GM12878 (cell line): ENCODE data around the gene TECR. TPM values are rescaled to one million over a fixed set of nuclear protein-coding genes. Genes with fewer than 3 reads are reported as not detected.

Source experiments
- BACH1 ChIP-seq: fragments of 450-650 bp; IDR thresholded peaks from 2 replicates; pipeline ENCODE4 v1.6.1; 2017; ENCODE audit warnings: mild to moderate bottlenecking, borderline replicate concordance
- BHLHE40 ChIP-seq, 2 experiments: fragments of 450-650 bp in 1 of 2; IDR thresholded peaks; 2 replicates each; pipeline ENCODE4 v1.6.1; 2011 to 2017; ENCODE audit warnings: low read depth in 2 of 2, borderline replicate concordance in 1 of 2, improper control_type of control experiment in 1 of 2, low read length in 1 of 2, mild to moderate bottlenecking in 1 of 2
- CEBPB ChIP-seq, 2 experiments: fragments of 150-350 bp in 1 of 2; IDR thresholded peaks; 2 replicates each; pipeline ENCODE4 v1.6.1; 2012 to 2014; ENCODE audit warnings: low read depth in 2 of 2, low read length in 2 of 2, borderline replicate concordance in 1 of 2, inconsistent platforms in 1 of 2
- CEBPZ ChIP-seq: fragments of 150-350 bp; IDR thresholded peaks from 2 replicates; pipeline ENCODE4 v1.6.1; 2016; ENCODE audit warnings: low read depth, low read length
- ETV6 ChIP-seq, 2 experiments: fragments of 450-650 bp in 1 of 2; IDR thresholded peaks in 1 of 2; conservative IDR thresholded peaks in 1 of 2; 2 replicates each; pipeline ENCODE4 v1.6.1; 2014; ENCODE audit warnings: antibody characterized with exemption in 1 of 2, borderline replicate concordance in 1 of 2, low read depth in 1 of 2, mild to moderate bottlenecking in 1 of 2, moderate library complexity in 1 of 2
- MTA2 ChIP-seq: fragments of 450-650 bp; IDR thresholded peaks from 2 replicates; pipeline ENCODE4 v1.6.1; 2016; ENCODE audit warnings: low read depth, mild to moderate bottlenecking, moderate library complexity
- NFXL1 ChIP-seq: fragments of 450-650 bp; IDR thresholded peaks from 2 replicates; pipeline ENCODE4 v1.6.1; 2017; ENCODE audit warnings: antibody characterized with exemption, mild to moderate bottlenecking, borderline replicate concordance
- NFYB ChIP-seq: IDR thresholded peaks from 2 replicates; pipeline ENCODE4 v1.6.1; 2011; ENCODE audit warnings: low read depth, mild to moderate bottlenecking, low read length, improper control_type of control experiment, moderate library complexity; ENCODE audit not compliant: insufficient read depth
- RAD51 ChIP-seq: fragments of 450-650 bp; IDR thresholded peaks from 2 replicates; pipeline ENCODE4 v1.6.1; 2016; ENCODE audit warnings: moderate library complexity, mild to moderate bottlenecking, inconsistent platforms
- RBBP5 ChIP-seq: fragments of 200-600 bp; sonication (generic); conservative IDR thresholded peaks from 2 replicates; pipeline ENCODE4 v1.6.1; 2016
- RFX5 ChIP-seq: IDR thresholded peaks from 2 replicates; pipeline ENCODE4 v1.6.1; 2011; ENCODE audit warnings: low read depth, low read length, improper control_type of control experiment
- RUNX3 ChIP-seq: IDR thresholded peaks from 2 replicates; pipeline ENCODE4 v1.6.1; 2012; ENCODE audit warnings: low read length, inconsistent platforms
- SIN3A ChIP-seq: IDR thresholded peaks from 2 replicates; pipeline ENCODE4 v1.6.1; 2012; ENCODE audit warnings: low read depth, low read length, improper control_type of control experiment
- SREBF1 ChIP-seq: IDR thresholded peaks from 2 replicates; pipeline ENCODE4 v1.6.1; 2012; ENCODE audit warnings: mild to moderate bottlenecking, low read length
- SREBF2 ChIP-seq: IDR thresholded peaks from 2 replicates; pipeline ENCODE4 v1.6.1; 2012; ENCODE audit warnings: mild to moderate bottlenecking, low read length
- SRF ChIP-seq, 2 experiments: IDR thresholded peaks; 2 replicates each; pipeline ENCODE4 v1.6.1; 2011; ENCODE audit warnings: low read depth in 2 of 2, low read length in 2 of 2, mild to moderate bottlenecking in 1 of 2, moderate library complexity in 1 of 2
- TCF3 ChIP-seq: IDR thresholded peaks from 2 replicates; pipeline ENCODE4 v1.6.1; 2012; ENCODE audit warnings: low read depth, mild to moderate bottlenecking, low read length, borderline replicate concordance; ENCODE audit not compliant: insufficient read depth
- YY1 ChIP-seq: IDR thresholded peaks from 2 replicates; pipeline ENCODE4 v1.6.1; 2011; ENCODE audit warnings: low read depth, mild to moderate bottlenecking, low read length
- ZNF384 ChIP-seq: IDR thresholded peaks from 2 replicates; pipeline ENCODE4 v1.6.1; 2012; ENCODE audit warnings: low read depth, mild to moderate bottlenecking, low read length, improper control_type of control experiment, borderline replicate concordance
- ZNF622 ChIP-seq: fragments of 450-650 bp; IDR thresholded peaks from 2 replicates; pipeline ENCODE4 v1.6.1; 2017; ENCODE audit warnings: mild to moderate bottlenecking, inconsistent platforms
- polyA plus RNA-seq, 11 experiments: library from polyadenylated mRNA; depleted of rRNA in 4 of 11; unstranded in 6 of 11; stranded (reverse) in 5 of 11; fragments of >200 nt; fragmentation: Nextera tagmentation in 4 of 11; fragmentation: Illumina TruSeq in 1 of 11; extraction: Ambion mirVana in 4 of 11; extraction: Trizol in 1 of 11; gene quantifications; 1 replicate in 1 of 11; 2 replicates in 10 of 11; pipeline versions ENCODE4 v1.2.1 to v1.2.3, GENCODE V29; 2011 to 2016; ENCODE audit warnings: inconsistent platforms in 2 of 11, missing spikeins in 2 of 11, low read depth in 1 of 11
- total RNA-seq, 4 experiments: library from RNA; depleted of rRNA in 3 of 4; stranded (reverse); fragments of >200 nt in 3 of 4; fragmentation: Illumina TruSeq in 1 of 4; extraction: Trizol in 1 of 4; gene quantifications; 2 replicates each; pipeline versions ENCODE4 v1.2.1 to v1.2.3, GENCODE V29; 2013 to 2021
- TF ChIP-seq, protein P1 (sequence below): IDR thresholded peaks from 2 replicates; pipeline ENCODE4 v1.6.1; 2011; ENCODE audit warnings: mild to moderate bottlenecking, low read depth, low read length, moderate library complexity; ENCODE audit not compliant: insufficient replicate concordance
- TF ChIP-seq, protein P2 (sequence below): IDR thresholded peaks from 2 replicates; pipeline ENCODE4 v1.6.1; 2012; ENCODE audit warnings: low read length, inconsistent platforms
- TF ChIP-seq, protein P3 (sequence below): IDR thresholded peaks from 2 replicates; pipeline ENCODE4 v1.6.1; 2011; ENCODE audit warnings: borderline replicate concordance, low read depth, mild to moderate bottlenecking, moderate library complexity, mixed read lengths, low read length; ENCODE audit not compliant: insufficient read depth; ENCODE audit errors: extremely low read length

Gene TECR
- total and polyA plus RNA-seq, 10 of the 15 experiments (the other 5 are each of a cell fraction or from before 2014, with no cell fraction given), result 9.6 to 157 (median 64.2) TPM

DNA sequence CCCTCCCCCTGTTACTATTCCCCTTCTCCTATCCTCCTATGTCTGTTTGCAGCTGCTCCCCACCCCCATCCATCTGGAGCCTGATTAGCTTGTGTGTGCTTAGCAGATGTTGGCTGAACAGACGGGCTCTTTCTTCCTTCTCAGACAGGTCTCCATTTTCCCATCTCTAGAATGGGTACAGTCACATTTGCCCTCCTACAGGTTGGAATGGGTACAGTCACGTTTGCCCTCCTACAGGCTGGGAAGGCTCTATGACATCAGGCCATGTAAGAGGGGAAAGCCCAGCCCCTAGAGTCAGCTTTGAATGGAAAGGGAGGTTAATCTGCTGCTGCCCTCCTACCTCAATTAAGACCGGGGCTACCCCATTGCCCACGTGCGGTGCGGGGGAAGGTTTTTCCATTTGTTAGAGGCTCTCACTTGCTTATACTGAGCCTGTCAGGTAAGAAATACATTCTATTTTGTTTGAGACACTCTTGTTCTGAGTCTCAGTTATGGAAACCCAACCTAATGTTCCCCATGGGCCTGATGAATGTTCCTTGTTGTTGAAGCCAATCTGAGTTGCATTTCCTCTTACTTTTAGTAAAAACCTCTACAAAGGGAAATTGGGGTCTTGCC lies 51.3 kb downstream of the TECR start (continued):
- TF ChIP-seq CEBPZ, result no peak
- no peak for TF ChIP-seq RFX5
- no peak for TF ChIP-seq ZNF622
- no peak for TF ChIP-seq SRF (IDR thresholded peaks at IDR 0.05; ENCODE audit: low read depth in 2 of 2, low read length in 2 of 2)
- TF ChIP-seq, protein P1, sequence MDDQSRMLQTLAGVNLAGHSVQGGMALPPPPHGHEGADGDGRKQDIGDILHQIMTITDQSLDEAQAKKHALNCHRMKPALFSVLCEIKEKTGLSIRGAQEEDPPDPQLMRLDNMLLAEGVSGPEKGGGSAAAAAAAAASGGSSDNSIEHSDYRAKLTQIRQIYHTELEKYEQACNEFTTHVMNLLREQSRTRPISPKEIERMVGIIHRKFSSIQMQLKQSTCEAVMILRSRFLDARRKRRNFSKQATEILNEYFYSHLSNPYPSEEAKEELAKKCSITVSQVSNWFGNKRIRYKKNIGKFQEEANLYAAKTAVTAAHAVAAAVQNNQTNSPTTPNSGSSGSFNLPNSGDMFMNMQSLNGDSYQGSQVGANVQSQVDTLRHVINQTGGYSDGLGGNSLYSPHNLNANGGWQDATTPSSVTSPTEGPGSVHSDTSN, result no peak
- peak; percentile 95 to 96 for TF ChIP-seq BHLHE40 (IDR thresholded peaks at IDR 0.05; ENCODE audit: borderline replicate concordance in 1 of 2, low read depth in 2 of 2, low read length in 1 of 2)
- TF ChIP-seq YY1, result 0 out of 2 replicates have a peak, but pooled peaks have one; percentile 6
- no peak; a peak in 1 of 4 replicates for TF ChIP-seq CEBPB (IDR thresholded peaks at IDR 0.05; ENCODE audit: borderline replicate concordance in 1 of 2, low read depth in 2 of 2, low read length in 2 of 2)
- peak in 1 of 2 experiments; percentile 59; a peak in 2 of 4 replicates for TF ChIP-seq ETV6 (conservative IDR thresholded peaks at IDR 0.05 in 1 of 2, IDR thresholded peaks at IDR 0.05 in 1 of 2; ENCODE audit: borderline replicate concordance in 1 of 2, low read depth in 1 of 2)
- TF ChIP-seq, protein P2, sequence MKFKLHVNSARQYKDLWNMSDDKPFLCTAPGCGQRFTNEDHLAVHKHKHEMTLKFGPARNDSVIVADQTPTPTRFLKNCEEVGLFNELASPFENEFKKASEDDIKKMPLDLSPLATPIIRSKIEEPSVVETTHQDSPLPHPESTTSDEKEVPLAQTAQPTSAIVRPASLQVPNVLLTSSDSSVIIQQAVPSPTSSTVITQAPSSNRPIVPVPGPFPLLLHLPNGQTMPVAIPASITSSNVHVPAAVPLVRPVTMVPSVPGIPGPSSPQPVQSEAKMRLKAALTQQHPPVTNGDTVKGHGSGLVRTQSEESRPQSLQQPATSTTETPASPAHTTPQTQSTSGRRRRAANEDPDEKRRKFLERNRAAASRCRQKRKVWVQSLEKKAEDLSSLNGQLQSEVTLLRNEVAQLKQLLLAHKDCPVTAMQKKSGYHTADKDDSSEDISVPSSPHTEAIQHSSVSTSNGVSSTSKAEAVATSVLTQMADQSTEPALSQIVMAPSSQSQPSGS, result peak; percentile 64; the same call in 1 of the 2 replicates
- TF ChIP-seq MTA2, result peak; percentile 87
- no peak for TF ChIP-seq NFXL1
- no peak for TF ChIP-seq TCF3
- peak; percentile 64 for TF ChIP-seq RUNX3
- no peak for TF ChIP-seq RBBP5
- no peak for TF ChIP-seq SREBF2
- TF ChIP-seq, protein P3, sequence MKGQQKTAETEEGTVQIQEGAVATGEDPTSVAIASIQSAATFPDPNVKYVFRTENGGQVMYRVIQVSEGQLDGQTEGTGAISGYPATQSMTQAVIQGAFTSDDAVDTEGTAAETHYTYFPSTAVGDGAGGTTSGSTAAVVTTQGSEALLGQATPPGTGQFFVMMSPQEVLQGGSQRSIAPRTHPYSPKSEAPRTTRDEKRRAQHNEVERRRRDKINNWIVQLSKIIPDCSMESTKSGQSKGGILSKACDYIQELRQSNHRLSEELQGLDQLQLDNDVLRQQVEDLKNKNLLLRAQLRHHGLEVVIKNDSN, result no peak
- peak; percentile 31; the same call in 1 of the 2 replicates for TF ChIP-seq BACH1
- no peak for TF ChIP-seq SIN3A
- TF ChIP-seq RAD51, result peak; percentile 77
- no peak for TF ChIP-seq ZNF384
- no peak for TF ChIP-seq NFYB
- TF ChIP-seq SREBF1, result no peak
